Iris pigment epithelial cell (primary cell): Measurements from ENCODE around the gene RPL21.
"Not testable (repeated sequence)": the region's sequence is repeated elsewhere in the genome, so short reads cannot be mapped to it uniquely, and the experiment has no call there.

ENCODE experiments used
- DNase-seq: peaks from one replicate; pipeline ENCODE4 v3.0.0-alpha.2; 2011; ENCODE audit warnings: low read depth

Gene RPL21

GRCh38 chr13:27289011-27289665, 37.8 kb downstream of the RPL21 start:
- no peak for DNase-seq

- DNase-seq: no peak
These were observed 39.4 kb downstream of the RPL21 start for GRCh38 chr13:27290715-27291114.

- not testable (repeated sequence) for DNase-seq
These were observed 40.6 kb downstream of the RPL21 start for GRCh38 chr13:27291967-27292366.

GRCh38 chr13:27293076-27293691, 41.8 kb downstream of the RPL21 start:
- no peak for DNase-seq

- DNase-seq: no peak
These were observed 42.6 kb downstream of the RPL21 start for GRCh38 chr13:27293873-27294515.

GRCh38 chr13:27295096-27295495, 43.7 kb downstream of the RPL21 start:
- DNase-seq: no peak

- DNase-seq: no peak
These were observed 44.3 kb downstream of the RPL21 start for GRCh38 chr13:27295660-27296059.

- DNase-seq: no peak
These were observed 45.1 kb downstream of the RPL21 start for GRCh38 chr13:27296496-27296895.

- DNase-seq: no peak
These were observed 47.5 kb downstream of the RPL21 start for GRCh38 chr13:27298849-27299248.

- not testable (repeated sequence) for DNase-seq
These were observed 49.0 kb downstream of the RPL21 start for GRCh38 chr13:27300406-27300805.

- no peak for DNase-seq
These were observed 49.7 kb downstream of the RPL21 start for GRCh38 chr13:27300941-27301586.

GRCh38 chr13:27302643-27303262, 51.4 kb downstream of the RPL21 start:
- DNase-seq: no peak

- no peak for DNase-seq
These were observed 52.7 kb downstream of the RPL21 start for GRCh38 chr13:27304099-27304498.

GRCh38 chr13:27304611-27305010, 53.3 kb downstream of the RPL21 start:
- DNase-seq: no peak
